Vagina (tissue), 2 donors: ENCODE results near the gene C3orf22. TPM values are rescaled to one million over a fixed set of nuclear protein-coding genes. Genes with fewer than 3 reads are reported as not detected.

ENCODE experiments used
- DNase-seq, 2 donors: peaks; one replicate each; pipeline ENCODE4 v3.0.0-alpha.2; 2017; ENCODE audit errors: extremely low spot score in 2 of 2
- H3K27ac ChIP-seq: fragments of 200-600 bp; sonication (generic); one replicate; pipeline ENCODE4 v1.5.1; 2019
- H3K27me3 ChIP-seq: fragments of 200-600 bp; sonication (generic); one replicate; pipeline ENCODE4 v1.5.1; 2019
- H3K36me3 ChIP-seq, 2 donors: fragments of 200-600 bp; sonication (generic); one replicate each; pipeline ENCODE4 v1.5.1; 2017 to 2019
- H3K4me1 ChIP-seq: fragments of 200-600 bp; sonication (generic); one replicate; pipeline ENCODE4 v1.5.1; 2019
- H3K4me3 ChIP-seq, 2 donors: fragments of 200-600 bp; sonication (generic); 1 replicate in 1 of 2; 2 replicates in 1 of 2; pipeline ENCODE4 v1.5.1; 2016 to 2019
- H3K9me3 ChIP-seq: fragments of 200-600 bp; sonication (generic); one replicate; pipeline ENCODE4 v1.5.1; 2019
- CTCF ChIP-seq, 3 experiments: fragments of 450-650 bp in 2 of 3; fragments of 200-600 bp in 1 of 3; sonication (generic) in 1 of 3; IDR thresholded peaks; one replicate each; pipeline ENCODE4 v1.5.1; 2017 to 2019; ENCODE audit warnings: antibody characterized with exemption in 3 of 3, mild to moderate bottlenecking in 2 of 3, moderate library complexity in 2 of 3
- POLR2A ChIP-seq, 2 donors: fragments of 450-650 bp; IDR thresholded peaks; one replicate each; pipeline ENCODE4 v1.6.1; 2017; ENCODE audit warnings: antibody characterized with exemption in 2 of 2, mild to moderate bottlenecking in 2 of 2, moderate library complexity in 2 of 2
- POLR2AphosphoS5 ChIP-seq, 2 donors: sonication (generic); formaldehyde crosslinking; IDR thresholded peaks; one replicate each; pipeline ENCODE4 v1.9.0; 2017; ENCODE audit warnings: antibody characterized with exemption in 2 of 2, mild to moderate bottlenecking in 2 of 2, low read depth in 1 of 2; ENCODE audit not compliant: insufficient read depth in 1 of 2
- intact Hi-C: fragments of 100-400 bp; cut with DNase I; formaldehyde crosslinking; loops from one replicate; pipeline ENCODE4 v1.15.1; 2023
- total RNA-seq: library from RNA; depleted of rRNA; stranded (reverse); fragments of >200 nt; gene quantifications from one replicate; pipeline ENCODE4 v1.2.3, GENCODE V29; 2016

Gene C3orf22
- total RNA-seq, 1 donor from 2014 or later: not detected

DNA sequence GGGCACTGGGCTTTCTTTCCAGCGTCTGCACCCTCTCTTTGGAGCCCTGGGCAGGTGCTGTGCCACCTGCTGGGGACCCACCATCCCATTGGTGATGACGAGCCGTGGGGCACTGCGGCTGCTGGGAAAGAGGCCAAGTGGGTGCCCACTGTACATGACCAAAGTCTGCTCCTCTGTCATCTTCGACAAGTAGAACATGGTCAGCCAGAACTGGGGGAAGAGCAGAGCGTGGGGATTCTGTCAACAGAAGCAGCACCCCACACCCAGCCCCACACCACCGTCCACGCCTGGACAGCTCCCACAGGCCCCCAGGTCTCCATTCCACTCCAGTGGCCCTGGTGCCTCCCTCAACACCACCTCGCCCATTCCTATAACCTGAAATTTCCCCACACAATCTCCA lies 50.8 kb downstream of the C3orf22 start:
- Histone ChIP-seq H3K36me3 (no peaks in the 10 kb centered on the region), H3K9me3 (no peaks in the 10 kb centered on the region), H3K27ac (no peak overlapping the region), H3K4me3 (no peak overlapping the region), H3K4me1 (no peaks in the 10 kb centered on the region), H3K27me3 (no peaks in the 10 kb centered on the region)
- DNase-seq: no peak
- TF ChIP-seq POLR2AphosphoS5 (IDR thresholded peaks at IDR 0.05; ENCODE audit: insufficient read depth in 1 of 2, low read depth in 1 of 2): no peak
- TF ChIP-seq POLR2A (IDR thresholded peaks at IDR 0.05): no peak
- TF ChIP-seq CTCF (IDR thresholded peaks at IDR 0.05): no peak
- intact Hi-C loops: no loop called here

- DNase-seq: no peak
- Histone ChIP-seq H3K27ac (no peak overlapping the region), H3K27me3 (no peaks in the 10 kb centered on the region), H3K4me3 (no peak overlapping the region), H3K36me3 (no peaks in the 10 kb centered on the region), H3K4me1 (no peaks in the 10 kb centered on the region), H3K9me3 (no peaks in the 10 kb centered on the region)
- TF ChIP-seq POLR2AphosphoS5 (IDR thresholded peaks at IDR 0.05; ENCODE audit: insufficient read depth in 1 of 2, low read depth in 1 of 2): no peak
- TF ChIP-seq POLR2A (IDR thresholded peaks at IDR 0.05): no peak
- TF ChIP-seq CTCF (IDR thresholded peaks at IDR 0.05): no peak
- intact Hi-C loops: no loop called here
Measured at GRCh38 chr3:126503701-126504100, 55.0 kb downstream of the C3orf22 start.

DNA sequence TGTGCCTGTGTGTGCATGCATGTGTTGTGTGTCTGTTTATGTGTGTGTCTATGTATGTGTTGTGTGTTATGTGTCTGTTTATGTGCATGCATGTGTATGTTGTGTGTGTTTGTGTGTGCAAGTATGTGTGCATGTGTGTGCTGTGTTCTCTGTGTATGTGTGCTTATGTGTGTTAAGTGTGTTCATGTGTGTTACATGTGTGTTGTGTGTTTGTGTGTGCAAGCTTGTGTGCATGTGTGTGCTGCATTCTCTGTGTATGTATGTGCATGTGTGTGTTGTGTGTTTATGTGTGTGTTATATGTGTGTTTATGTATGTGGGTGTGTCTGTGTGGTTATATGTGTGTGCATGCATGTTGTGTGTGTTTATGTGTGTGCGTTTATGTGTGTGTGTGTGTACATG lies 56.1 kb downstream of the C3orf22 start:
- Histone ChIP-seq H3K27ac (no peak overlapping the region), H3K27me3 (no peaks in the 10 kb centered on the region), H3K4me1 (no peaks in the 10 kb centered on the region), H3K9me3 (no peaks in the 10 kb centered on the region), H3K36me3 (no peaks in the 10 kb centered on the region), H3K4me3 (no peak overlapping the region)
- no peak for DNase-seq
- intact Hi-C loops: no loop called here
- TF ChIP-seq POLR2AphosphoS5 (IDR thresholded peaks at IDR 0.05; ENCODE audit: insufficient read depth in 1 of 2, low read depth in 1 of 2): no peak

GRCh38 chr3:126501736-126502135 lies 57.0 kb downstream of the C3orf22 start:
- intact Hi-C loops: no loop called here
- no peaks in the 10 kb centered on the region for H3K4me1 ChIP-seq
- no peaks in the 10 kb centered on the region for H3K36me3 ChIP-seq
- no peaks in the 10 kb centered on the region for H3K9me3 ChIP-seq
- TF ChIP-seq POLR2A (IDR thresholded peaks at IDR 0.05) (no peak), POLR2AphosphoS5 (IDR thresholded peaks at IDR 0.05; ENCODE audit: insufficient read depth in 1 of 2, low read depth in 1 of 2) (no peak), CTCF (IDR thresholded peaks at IDR 0.05) (no peak)
- DNase-seq: no peak
- H3K27ac ChIP-seq: no peak overlapping the region
- no peaks in the 10 kb centered on the region for H3K27me3 ChIP-seq
- H3K4me3 ChIP-seq: no peak overlapping the region

GRCh38 chr3:126501054-126501453 lies 57.7 kb downstream of the C3orf22 start:
- H3K27me3 ChIP-seq: no peaks in the 10 kb centered on the region
- TF ChIP-seq CTCF (IDR thresholded peaks at IDR 0.05): no peak
- no peak for TF ChIP-seq POLR2A (IDR thresholded peaks at IDR 0.05)
- TF ChIP-seq POLR2AphosphoS5 (IDR thresholded peaks at IDR 0.05; ENCODE audit: insufficient read depth in 1 of 2, low read depth in 1 of 2): no peak
- DNase-seq: no peak
- H3K4me3 ChIP-seq: no peak overlapping the region
- intact Hi-C loops: no loop called here
- no peak overlapping the region for H3K27ac ChIP-seq
- no peaks in the 10 kb centered on the region for H3K36me3 ChIP-seq
- H3K4me1 ChIP-seq: no peaks in the 10 kb centered on the region
- no peaks in the 10 kb centered on the region for H3K9me3 ChIP-seq

GRCh38 chr3:126500016-126500415 lies 58.7 kb downstream of the C3orf22 start:
- no peaks in the 10 kb centered on the region for H3K27me3 ChIP-seq
- H3K4me3 ChIP-seq: no peak overlapping the region
- intact Hi-C loops: no loop called here
- no peaks in the 10 kb centered on the region for H3K9me3 ChIP-seq
- no peak overlapping the region for H3K27ac ChIP-seq
- no peaks in the 10 kb centered on the region for H3K4me1 ChIP-seq
- TF ChIP-seq POLR2A (IDR thresholded peaks at IDR 0.05) (no peak), CTCF (IDR thresholded peaks at IDR 0.05) (no peak), POLR2AphosphoS5 (IDR thresholded peaks at IDR 0.05; ENCODE audit: insufficient read depth in 1 of 2, low read depth in 1 of 2) (no peak)
- no peaks in the 10 kb centered on the region for H3K36me3 ChIP-seq
- no peak for DNase-seq
